Ishikawa (cell line): Measurements from ENCODE around the gene SPACA6.

ENCODE experiments used
- CEBPB ChIP-seq: IDR thresholded peaks from 2 replicates; pipeline ENCODE4 v1.6.1; 2012
- CREB1 ChIP-seq: IDR thresholded peaks from 2 replicates; pipeline ENCODE4 v1.6.1; 2012; ENCODE audit warnings: low read depth
- EGR1 ChIP-seq: IDR thresholded peaks from 2 replicates; pipeline ENCODE4 v1.6.1; 2012
- EP300 ChIP-seq: IDR thresholded peaks from 2 replicates; pipeline ENCODE4 v1.6.1; 2012; ENCODE audit warnings: borderline replicate concordance
- FOXM1 ChIP-seq: IDR thresholded peaks from 2 replicates; pipeline ENCODE4 v1.6.1; 2012; ENCODE audit warnings: low read depth, borderline replicate concordance
- MAX ChIP-seq: IDR thresholded peaks from 2 replicates; pipeline ENCODE4 v1.6.1; 2012
- NFIC ChIP-seq: IDR thresholded peaks from 2 replicates; pipeline ENCODE4 v1.6.1; 2012
- RAD21 ChIP-seq: IDR thresholded peaks from 2 replicates; pipeline ENCODE4 v1.6.1; 2012; ENCODE audit warnings: low read depth
- TAF1 ChIP-seq: IDR thresholded peaks from 2 replicates; pipeline ENCODE4 v1.6.1; 2012; ENCODE audit warnings: low read depth, mild to moderate bottlenecking
- TCF12 ChIP-seq: IDR thresholded peaks from 2 replicates; pipeline ENCODE4 v1.6.1; 2012; ENCODE audit warnings: low read depth
- TEAD4 ChIP-seq: IDR thresholded peaks from 2 replicates; pipeline ENCODE4 v1.6.1; 2012
- USF1 ChIP-seq: IDR thresholded peaks from 2 replicates; pipeline ENCODE4 v1.6.1; 2012
- YY1 ChIP-seq: IDR thresholded peaks from 2 replicates; pipeline ENCODE4 v1.6.1; 2012; ENCODE audit warnings: low read depth
- ZBTB7A ChIP-seq: IDR thresholded peaks from 2 replicates; pipeline ENCODE4 v1.6.1; 2012; ENCODE audit warnings: low read depth
- TF ChIP-seq, protein P1 (sequence below): IDR thresholded peaks from 2 replicates; pipeline ENCODE4 v1.6.1; 2012; ENCODE audit warnings: low read depth, mild to moderate bottlenecking

Gene SPACA6

GRCh38 chr19:51704626-51705025, 11.5 kb downstream of the SPACA6 start:
- TF ChIP-seq FOXM1: no peak
- no peak for TF ChIP-seq CEBPB
- no peak for TF ChIP-seq NFIC

GRCh38 chr19:51706296-51706695, 13.2 kb downstream of the SPACA6 start:
- TF ChIP-seq RAD21 (no peak), MAX (no peak), TEAD4 (no peak), EP300 (no peak), ZBTB7A (no peak), EGR1 (no peak), USF1 (no peak), CEBPB (no peak), CREB1 (no peak), TAF1 (no peak), FOXM1 (no peak), YY1 (no peak), TCF12 (no peak), NFIC (no peak)
- TF ChIP-seq, protein P1, sequence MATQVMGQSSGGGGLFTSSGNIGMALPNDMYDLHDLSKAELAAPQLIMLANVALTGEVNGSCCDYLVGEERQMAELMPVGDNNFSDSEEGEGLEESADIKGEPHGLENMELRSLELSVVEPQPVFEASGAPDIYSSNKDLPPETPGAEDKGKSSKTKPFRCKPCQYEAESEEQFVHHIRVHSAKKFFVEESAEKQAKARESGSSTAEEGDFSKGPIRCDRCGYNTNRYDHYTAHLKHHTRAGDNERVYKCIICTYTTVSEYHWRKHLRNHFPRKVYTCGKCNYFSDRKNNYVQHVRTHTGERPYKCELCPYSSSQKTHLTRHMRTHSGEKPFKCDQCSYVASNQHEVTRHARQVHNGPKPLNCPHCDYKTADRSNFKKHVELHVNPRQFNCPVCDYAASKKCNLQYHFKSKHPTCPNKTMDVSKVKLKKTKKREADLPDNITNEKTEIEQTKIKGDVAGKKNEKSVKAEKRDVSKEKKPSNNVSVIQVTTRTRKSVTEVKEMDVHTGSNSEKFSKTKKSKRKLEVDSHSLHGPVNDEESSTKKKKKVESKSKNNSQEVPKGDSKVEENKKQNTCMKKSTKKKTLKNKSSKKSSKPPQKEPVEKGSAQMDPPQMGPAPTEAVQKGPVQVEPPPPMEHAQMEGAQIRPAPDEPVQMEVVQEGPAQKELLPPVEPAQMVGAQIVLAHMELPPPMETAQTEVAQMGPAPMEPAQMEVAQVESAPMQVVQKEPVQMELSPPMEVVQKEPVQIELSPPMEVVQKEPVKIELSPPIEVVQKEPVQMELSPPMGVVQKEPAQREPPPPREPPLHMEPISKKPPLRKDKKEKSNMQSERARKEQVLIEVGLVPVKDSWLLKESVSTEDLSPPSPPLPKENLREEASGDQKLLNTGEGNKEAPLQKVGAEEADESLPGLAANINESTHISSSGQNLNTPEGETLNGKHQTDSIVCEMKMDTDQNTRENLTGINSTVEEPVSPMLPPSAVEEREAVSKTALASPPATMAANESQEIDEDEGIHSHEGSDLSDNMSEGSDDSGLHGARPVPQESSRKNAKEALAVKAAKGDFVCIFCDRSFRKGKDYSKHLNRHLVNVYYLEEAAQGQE: no peak

GRCh38 chr19:51706885-51707284, 13.8 kb downstream of the SPACA6 start:
- TF ChIP-seq YY1: no peak
- no peak for TF ChIP-seq RAD21
- no peak for TF ChIP-seq NFIC
- TF ChIP-seq CREB1: no peak
- no peak for TF ChIP-seq EP300
- TF ChIP-seq FOXM1: no peak
- no peak for TF ChIP-seq TCF12
- TF ChIP-seq USF1: no peak
- TF ChIP-seq ZBTB7A: no peak
- TF ChIP-seq, protein P1: no peak
- no peak for TF ChIP-seq TAF1
- no peak for TF ChIP-seq MAX
- TF ChIP-seq CEBPB: no peak

GRCh38 chr19:51708811-51709210, 15.7 kb downstream of the SPACA6 start:
- TF ChIP-seq MAX: no peak

- TF ChIP-seq FOXM1: no peak
- no peak for TF ChIP-seq RAD21
- no peak for TF ChIP-seq CREB1
- no peak for TF ChIP-seq MAX
- TF ChIP-seq YY1: no peak
- no peak for TF ChIP-seq USF1
- no peak for TF ChIP-seq TEAD4
- TF ChIP-seq EP300: no peak
- no peak for TF ChIP-seq CEBPB
- TF ChIP-seq NFIC: no peak
- TF ChIP-seq EGR1: no peak
- no peak for TF ChIP-seq TCF12
- no peak for TF ChIP-seq ZBTB7A
- TF ChIP-seq, protein P1: no peak
Measured at GRCh38 chr19:51709575-51709974, 16.4 kb downstream of the SPACA6 start.
